ENCODE data around the gene ZBTB7C. TPM values are rescaled to one million over a fixed set of nuclear protein-coding genes. Genes with fewer than 3 reads are reported as not detected.

The ZBTB7C gene
- total RNA-seq, 3 donors from 2014 or later (not counting 1 experiment from before 2014, with no cell fraction given), result 0.07 TPM; not detected in 2

DNA sequence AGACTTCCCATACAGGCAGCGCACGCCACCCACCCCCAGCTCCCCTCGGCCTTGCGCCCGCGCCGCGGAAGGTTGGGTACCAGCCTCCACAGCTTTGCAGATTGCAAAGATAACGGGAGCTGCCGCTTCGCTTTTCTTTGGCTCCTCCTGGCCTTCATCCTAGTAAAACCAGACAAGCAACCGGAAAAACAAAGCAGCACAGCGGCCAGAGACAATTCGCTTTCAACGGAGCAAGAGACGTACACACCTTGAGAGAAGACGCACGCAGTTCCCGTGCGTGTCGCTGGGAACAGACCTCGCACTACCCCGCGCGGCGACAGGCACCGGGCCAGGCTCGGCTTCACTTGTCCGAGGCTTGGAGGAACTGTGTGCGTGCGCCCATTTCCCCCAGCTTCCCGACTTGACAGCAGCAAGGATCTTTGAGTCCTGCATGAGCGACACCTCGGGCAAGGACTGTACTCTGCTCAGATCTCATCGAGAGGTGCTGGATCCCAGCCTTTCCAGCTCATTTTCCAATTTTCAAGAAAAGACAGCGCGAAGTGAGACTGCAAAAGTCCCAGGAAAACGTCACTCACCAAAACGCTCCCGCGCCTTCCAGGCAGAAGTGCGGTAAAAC is 964 bp downstream of the ZBTB7C start:
- no peak for ATAC-seq
- Histone ChIP-seq H3K9me3 (ENCODE audit: control insufficient read depth, insufficient read depth, low read length) (no peaks in the 10 kb centered on the region), H3K27me3 (ENCODE audit: control insufficient read depth, insufficient read depth, low read length) (peaks cover 38% of the 10 kb centered on the region), H3K27ac (ENCODE audit: low read length) (no peak overlapping the region), H3K36me3 (ENCODE audit: control insufficient read depth, insufficient read depth, low read length) (no peaks in the 10 kb centered on the region), H3K4me3 (ENCODE audit: low read length) (no peak overlapping the region), H3K4me1 (ENCODE audit: control insufficient read depth, insufficient read depth, low read length) (peaks cover 14% of the 10 kb centered on the region)
- peak overlapping the region; percentile 76 for H3K4me3 Mint-ChIP-seq
- H3K4me1 Mint-ChIP-seq, result peaks cover 0 to 8% of the 10 kb centered on the region in 2 donors
- DNase-seq, result no peak
- H3K9me3 Mint-ChIP-seq, result no peaks in the 10 kb centered on the region
- intact Hi-C loops (cut with micrococcal nuclease), result no loop called here
- peaks cover 57 to 61% of the 10 kb centered on the region in 2 donors for H3K27me3 Mint-ChIP-seq (ENCODE audit: low read depth in 2 of 2)
- no peak for TF ChIP-seq CTCF (IDR thresholded peaks at IDR 0.05)
- no peaks in the 10 kb centered on the region for H3K36me3 Mint-ChIP-seq
- H3K27ac Mint-ChIP-seq, result no peak overlapping the region
- WGBS (ENCODE audit: insufficient coverage), result 3% methylated on average over 42 of the region's 42 CpGs

DNA sequence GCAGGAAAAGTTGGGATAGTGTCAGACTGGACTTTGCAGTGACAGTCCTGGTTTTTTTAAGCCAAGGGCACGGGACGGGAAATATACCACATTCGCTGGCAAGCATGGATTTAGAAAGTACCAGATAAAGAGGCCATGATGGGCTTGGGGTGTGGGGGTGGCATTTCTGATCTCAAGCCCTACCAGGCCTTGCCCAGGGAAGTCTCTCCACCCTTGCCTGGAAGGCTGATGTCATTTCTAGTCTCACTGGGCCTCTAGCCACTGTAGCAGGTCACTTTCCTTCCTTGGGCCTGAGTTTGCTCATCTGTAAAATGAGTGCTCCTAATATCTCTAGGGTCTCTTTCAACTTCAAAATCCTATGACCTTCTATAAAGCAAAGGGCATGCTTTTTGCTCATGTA is 1.8 kb downstream of the ZBTB7C start:
- Histone ChIP-seq H3K36me3 (ENCODE audit: control insufficient read depth, insufficient read depth, low read length) (no peaks in the 10 kb centered on the region), H3K27ac (ENCODE audit: low read length) (no peak overlapping the region)

DNA sequence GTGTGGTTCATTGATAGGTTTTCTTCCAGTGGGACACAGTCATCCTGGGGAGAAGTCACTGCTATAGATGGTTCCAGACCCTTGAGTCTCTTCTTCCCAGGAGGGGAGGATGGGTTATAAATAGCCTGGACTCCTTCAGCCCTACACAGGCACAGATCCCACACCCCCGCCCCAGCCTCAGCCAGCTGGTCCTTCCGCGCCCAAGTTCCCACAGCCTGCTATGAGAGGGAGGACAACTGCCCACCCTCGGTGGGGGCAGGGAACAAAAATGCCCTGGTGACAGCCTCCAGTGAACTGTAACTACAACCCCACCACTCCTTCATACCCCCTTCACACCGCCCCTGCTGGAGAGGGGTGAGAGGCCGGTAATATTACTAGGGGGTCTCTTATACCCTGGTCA is 3.2 kb downstream of the ZBTB7C start:
- no peaks in the 10 kb centered on the region for H3K9me3 Mint-ChIP-seq
- H3K4me3 Mint-ChIP-seq, result no peak overlapping the region
- Histone ChIP-seq H3K36me3 (ENCODE audit: control insufficient read depth, insufficient read depth, low read length) (no peaks in the 10 kb centered on the region), H3K9me3 (ENCODE audit: control insufficient read depth, insufficient read depth, low read length) (no peaks in the 10 kb centered on the region), H3K4me3 (ENCODE audit: low read length) (no peak overlapping the region), H3K4me1 (ENCODE audit: control insufficient read depth, insufficient read depth, low read length) (peaks cover 14% of the 10 kb centered on the region), H3K27ac (ENCODE audit: low read length) (no peak overlapping the region), H3K27me3 (ENCODE audit: control insufficient read depth, insufficient read depth, low read length) (peaks cover 30% of the 10 kb centered on the region)
- WGBS (ENCODE audit: insufficient coverage), result 83% methylated on average over 4 of the region's 6 CpGs
- H3K27ac Mint-ChIP-seq, result no peak overlapping the region
- H3K27me3 Mint-ChIP-seq (ENCODE audit: low read depth in 2 of 2), result peaks cover 51 to 52% of the 10 kb centered on the region in 2 donors
- ATAC-seq (no peak), DNase-seq (no peak)
- intact Hi-C loops (cut with micrococcal nuclease), result no loop called here
- no peaks in the 10 kb centered on the region for H3K36me3 Mint-ChIP-seq
- peaks cover 0 to 8% of the 10 kb centered on the region in 2 donors for H3K4me1 Mint-ChIP-seq
- no peak for TF ChIP-seq CTCF (IDR thresholded peaks at IDR 0.05)

More for the DNA sequence above, 1.8 kb downstream of the ZBTB7C start:
- ATAC-seq (no peak), DNase-seq (no peak)
- H3K27me3 ChIP-seq (ENCODE audit: control insufficient read depth, insufficient read depth, low read length), result peaks cover 32% of the 10 kb centered on the region
- H3K4me3 Mint-ChIP-seq, result peak overlapping the region; percentile 36
- H3K36me3 Mint-ChIP-seq, result no peaks in the 10 kb centered on the region
- peaks cover 56 to 60% of the 10 kb centered on the region in 2 donors for H3K27me3 Mint-ChIP-seq (ENCODE audit: low read depth in 2 of 2)
- peaks cover 0 to 8% of the 10 kb centered on the region in 2 donors for H3K4me1 Mint-ChIP-seq
- intact Hi-C loops (cut with micrococcal nuclease), result no loop called here
- WGBS (ENCODE audit: insufficient coverage), result 72% methylated on average over 3 of the region's 3 CpGs
- H3K4me1 ChIP-seq (ENCODE audit: control insufficient read depth, insufficient read depth, low read length), result peaks cover 14% of the 10 kb centered on the region
- no peaks in the 10 kb centered on the region for H3K9me3 ChIP-seq (ENCODE audit: control insufficient read depth, insufficient read depth, low read length)
- TF ChIP-seq CTCF (IDR thresholded peaks at IDR 0.05), result no peak
- no peak overlapping the region for H3K4me3 ChIP-seq (ENCODE audit: low read length)
- no peaks in the 10 kb centered on the region for H3K9me3 Mint-ChIP-seq
- H3K27ac Mint-ChIP-seq, result no peak overlapping the region
